PC-9 (cell line): ENCODE results near the gene EYA4.

Experiments
- EZH2 ChIP-seq: fragments of 200-600 bp; sonication (generic); IDR thresholded peaks from 2 replicates; pipeline ENCODE4 v1.8.0; 2017; ENCODE audit warnings: antibody characterized with exemption, low read depth
- TF ChIP-seq, protein P1 (sequence below): fragments of 200-600 bp; sonication (generic); conservative IDR thresholded peaks from 2 replicates; pipeline ENCODE4 v1.6.1; 2017; ENCODE audit warnings: mixed run types, antibody characterized with exemption, mild to moderate bottlenecking, moderate library complexity

DNA sequence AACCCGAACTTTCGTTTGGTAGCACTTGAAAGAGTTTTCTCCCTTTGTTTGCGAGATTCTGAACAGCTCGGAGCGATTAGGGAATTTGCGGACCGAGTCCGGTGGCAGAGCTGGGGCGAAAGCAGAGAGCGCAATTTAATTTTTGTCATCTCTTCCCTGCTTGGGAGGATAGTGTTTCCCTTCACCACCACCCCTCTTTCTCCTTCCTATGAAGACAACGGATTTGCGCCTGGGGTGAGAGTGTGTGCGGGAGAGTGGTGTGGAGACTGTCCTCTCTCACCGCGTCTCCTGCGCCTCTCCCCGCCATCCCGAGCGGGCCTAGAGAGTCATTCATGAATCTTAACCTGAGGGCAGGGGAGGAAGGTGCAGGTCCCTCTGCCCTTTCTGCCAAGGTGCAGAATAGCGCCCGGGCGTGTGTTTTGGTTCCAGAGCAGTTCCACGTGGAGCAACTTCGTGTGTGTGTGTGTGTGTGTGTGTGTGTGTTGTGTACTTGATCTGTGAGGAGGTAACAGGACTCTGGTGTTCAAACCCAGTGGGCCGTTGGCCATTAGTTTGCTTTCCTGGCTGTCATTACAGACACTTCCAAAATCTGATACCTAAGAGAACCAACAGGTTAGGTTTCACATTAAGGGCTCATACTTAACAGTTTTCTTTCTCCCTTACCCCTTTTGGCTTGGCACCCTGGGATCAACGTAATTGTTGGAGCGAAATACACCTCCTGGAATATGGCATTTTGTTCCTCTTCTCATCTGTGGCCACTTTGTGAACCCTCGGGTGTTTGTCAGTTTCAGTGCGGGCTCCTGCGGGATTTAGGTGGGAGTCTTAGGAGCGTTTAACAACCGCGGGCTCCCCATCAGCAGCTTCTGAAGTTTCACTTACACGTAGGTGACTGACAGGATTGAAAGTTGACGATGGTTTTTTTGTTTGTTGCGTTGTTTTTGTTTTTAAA, 1.8 kb downstream of the EYA4 start:
- no peak for TF ChIP-seq EZH2
- TF ChIP-seq, protein P1, sequence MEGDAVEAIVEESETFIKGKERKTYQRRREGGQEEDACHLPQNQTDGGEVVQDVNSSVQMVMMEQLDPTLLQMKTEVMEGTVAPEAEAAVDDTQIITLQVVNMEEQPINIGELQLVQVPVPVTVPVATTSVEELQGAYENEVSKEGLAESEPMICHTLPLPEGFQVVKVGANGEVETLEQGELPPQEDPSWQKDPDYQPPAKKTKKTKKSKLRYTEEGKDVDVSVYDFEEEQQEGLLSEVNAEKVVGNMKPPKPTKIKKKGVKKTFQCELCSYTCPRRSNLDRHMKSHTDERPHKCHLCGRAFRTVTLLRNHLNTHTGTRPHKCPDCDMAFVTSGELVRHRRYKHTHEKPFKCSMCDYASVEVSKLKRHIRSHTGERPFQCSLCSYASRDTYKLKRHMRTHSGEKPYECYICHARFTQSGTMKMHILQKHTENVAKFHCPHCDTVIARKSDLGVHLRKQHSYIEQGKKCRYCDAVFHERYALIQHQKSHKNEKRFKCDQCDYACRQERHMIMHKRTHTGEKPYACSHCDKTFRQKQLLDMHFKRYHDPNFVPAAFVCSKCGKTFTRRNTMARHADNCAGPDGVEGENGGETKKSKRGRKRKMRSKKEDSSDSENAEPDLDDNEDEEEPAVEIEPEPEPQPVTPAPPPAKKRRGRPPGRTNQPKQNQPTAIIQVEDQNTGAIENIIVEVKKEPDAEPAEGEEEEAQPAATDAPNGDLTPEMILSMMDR = no peak
